B cell (primary cell): ENCODE data around the gene MAP3K20. TPM values are rescaled to one million over a fixed set of nuclear protein-coding genes. Genes with fewer than 3 reads are reported as not detected.

ENCODE experiments used
- ATAC-seq: fragments of 200-7000 bp; cut with Tn5 transposase; one replicate; pipeline ENCODE4 v1.10.0; 2021; ENCODE audit warnings: low read depth, mild to moderate bottlenecking, moderate number of reproducible peaks, moderate library complexity
- CTCF ChIA-PET: fragments of 350-600 bp; sonication (Branson Sonifier 250); formaldehyde crosslinking; loops from one replicate; lab custom pipeline; 2021; ENCODE audit warnings: antibody characterized with exemption, inconsistent platforms; lab: Charles Lee
- POLR2A ChIA-PET: fragments of 350-600 bp; sonication (Branson Sonifier 250); formaldehyde crosslinking; loops from one replicate; lab custom pipeline; 2021; ENCODE audit warnings: antibody characterized with exemption; lab: Charles Lee
- DNase-seq: peaks from one replicate; pipeline ENCODE4 v3.0.0; 2013
- H2AFZ ChIP-seq: 2 replicates; pipeline ENCODE4 v1.6.1; 2012; ENCODE audit warnings: mild to moderate bottlenecking, low read depth, low read length; ENCODE audit not compliant: insufficient read depth, poor library complexity, severe bottlenecking
- H3K27ac ChIP-seq, 2 donors: 1 replicate in 1 of 2; 2 replicates in 1 of 2; pipeline ENCODE4 v1.5.1; 2012 to 2013; ENCODE audit warnings: low read length in 2 of 2, mild to moderate bottlenecking in 2 of 2, moderate library complexity in 1 of 2
- H3K27me3 ChIP-seq, 4 experiments: fragments of 200-600 bp in 1 of 4; sonication (generic) in 1 of 4; replicated peaks in 1 of 4; 1 replicate in 2 of 4; 2 replicates in 2 of 4; pipeline versions ENCODE4 v1.6.1 to v1.7.0; 2013 to 2016; ENCODE audit warnings: low read length in 3 of 4, mild to moderate bottlenecking in 2 of 4, mixed read lengths in 1 of 4, moderate library complexity in 1 of 4; ENCODE audit not compliant: insufficient read depth in 4 of 4, control insufficient read depth in 3 of 4; ENCODE audit errors: control extremely low read depth in 1 of 4
- H3K36me3 ChIP-seq, 2 experiments: replicated peaks in 1 of 2; 1 replicate in 1 of 2; 2 replicates in 1 of 2; pipeline versions ENCODE4 v1.6.1 to v1.7.1; 2013; ENCODE audit warnings: low read length in 1 of 2; ENCODE audit not compliant: insufficient read depth in 2 of 2, control insufficient read depth in 1 of 2; ENCODE audit errors: control extremely low read depth in 1 of 2, extremely low read depth in 1 of 2
- H3K4me1 ChIP-seq, 2 donors: fragments of 200-600 bp in 1 of 2; sonication (generic) in 1 of 2; 1 replicate in 1 of 2; 2 replicates in 1 of 2; pipeline versions ENCODE4 v1.5.1 to v1.6.1; 2013 to 2017; ENCODE audit warnings: low read length in 2 of 2; ENCODE audit not compliant: control insufficient read depth in 2 of 2, insufficient read depth in 2 of 2
- H3K4me2 ChIP-seq: replicated peaks from 2 replicates; pipeline ENCODE3; 2012; ENCODE audit warnings: mild to moderate bottlenecking, low read depth, low read length; ENCODE audit not compliant: poor library complexity, severe bottlenecking
- H3K4me3 ChIP-seq, 5 experiments: fragments of 200-600 bp in 1 of 5; sonication (generic) in 1 of 5; 1 replicate in 3 of 5; 2 replicates in 2 of 5; pipeline versions ENCODE4 v1.5.1 to v1.7.0; 2011 to 2016; ENCODE audit warnings: low read length in 4 of 5, mild to moderate bottlenecking in 4 of 5, low read depth in 2 of 5, control low read depth in 1 of 5, moderate library complexity in 1 of 5; ENCODE audit not compliant: insufficient read depth in 1 of 5; ENCODE audit errors: control extremely low read depth in 1 of 5, extremely low read depth in 1 of 5
- H3K79me2 ChIP-seq: fragments of 200-600 bp; sonication (generic); one replicate; pipeline ENCODE4 v1.6.0; 2016; ENCODE audit warnings: low read length; ENCODE audit not compliant: control insufficient read depth, insufficient read depth
- H3K9ac ChIP-seq: fragments of 200-600 bp; sonication (generic); 2 replicates; pipeline ENCODE4 v1.6.1; 2017; ENCODE audit warnings: mild to moderate bottlenecking, low read length, moderate library complexity
- H3K9me3 ChIP-seq, 3 donors: one replicate each; pipeline versions ENCODE4 v1.6.1 to v1.7.1; 2013; ENCODE audit warnings: low read length in 2 of 3; ENCODE audit not compliant: control insufficient read depth in 2 of 3, insufficient read depth in 1 of 3; ENCODE audit errors: control extremely low read depth in 1 of 3
- H4K20me1 ChIP-seq: 2 replicates; pipeline ENCODE4 v1.6.0; 2012; ENCODE audit warnings: mild to moderate bottlenecking, low read length; ENCODE audit not compliant: insufficient read depth, control insufficient read depth, poor library complexity, severe bottlenecking
- H3K27ac Mint-ChIP-seq: one replicate; pipeline ENCODE4 v1.8.0; 2021; ENCODE audit warnings: mixed read lengths
- H3K27me3 Mint-ChIP-seq: one replicate; pipeline ENCODE4 v1.8.0; 2021; ENCODE audit warnings: mixed read lengths
- H3K4me1 Mint-ChIP-seq: one replicate; pipeline ENCODE4 v1.8.0; 2021; ENCODE audit warnings: mixed read lengths
- H3K4me3 Mint-ChIP-seq: one replicate; pipeline ENCODE4 v1.8.0; 2021; ENCODE audit warnings: mixed read lengths
- H3K9me3 Mint-ChIP-seq: one replicate; pipeline ENCODE4 v1.8.0; 2022; ENCODE audit warnings: mixed read lengths; ENCODE audit not compliant: insufficient read depth
- CTCF ChIP-seq: fragments of 200-600 bp; IDR thresholded peaks from one replicate; pipeline ENCODE4 v1.8.0; 2022; ENCODE audit warnings: antibody characterized with exemption, mild to moderate bottlenecking
- EZH2 ChIP-seq: IDR thresholded peaks from 2 replicates; pipeline ENCODE4 v1.6.1; 2012; ENCODE audit warnings: borderline replicate concordance, low read depth, mild to moderate bottlenecking, moderate library complexity, low read length; ENCODE audit not compliant: insufficient read depth, poor library complexity, severe bottlenecking
- WGBS: methylation state at CpG from one replicate; pipeline ENCODE4 v1.1.5; 2013; ENCODE audit warnings: missing lambda C conversion rate; ENCODE audit not compliant: insufficient coverage; 5-methylcytosine and 5-hydroxymethylcytosine counted together
- intact Hi-C: fragments of 100-400 bp; cut with micrococcal nuclease; formaldehyde crosslinking; loops from one replicate; pipeline ENCODE4 v1.10.0; 2022
- polyA plus RNA-seq: library from polyadenylated mRNA; depleted of rRNA; stranded (reverse); fragments of >200 nt; gene quantifications from 2 replicates; pipeline ENCODE4 v1.2.3, GENCODE V29; 2012
- total RNA-seq, 2 donors: library from RNA; stranded (reverse); fragments of 120-200 nt in 1 of 2; gene quantifications; 1 replicate in 1 of 2; 2 replicates in 1 of 2; pipeline versions ENCODE4 v1.2.3 to v1.2.4, GENCODE V29; 2013 to 2022

Gene MAP3K20
- total and polyA plus RNA-seq, 2 donors (not counting 1 experiment from before 2014, with no cell fraction given), result 2.2 to 9.1 TPM

DNA sequence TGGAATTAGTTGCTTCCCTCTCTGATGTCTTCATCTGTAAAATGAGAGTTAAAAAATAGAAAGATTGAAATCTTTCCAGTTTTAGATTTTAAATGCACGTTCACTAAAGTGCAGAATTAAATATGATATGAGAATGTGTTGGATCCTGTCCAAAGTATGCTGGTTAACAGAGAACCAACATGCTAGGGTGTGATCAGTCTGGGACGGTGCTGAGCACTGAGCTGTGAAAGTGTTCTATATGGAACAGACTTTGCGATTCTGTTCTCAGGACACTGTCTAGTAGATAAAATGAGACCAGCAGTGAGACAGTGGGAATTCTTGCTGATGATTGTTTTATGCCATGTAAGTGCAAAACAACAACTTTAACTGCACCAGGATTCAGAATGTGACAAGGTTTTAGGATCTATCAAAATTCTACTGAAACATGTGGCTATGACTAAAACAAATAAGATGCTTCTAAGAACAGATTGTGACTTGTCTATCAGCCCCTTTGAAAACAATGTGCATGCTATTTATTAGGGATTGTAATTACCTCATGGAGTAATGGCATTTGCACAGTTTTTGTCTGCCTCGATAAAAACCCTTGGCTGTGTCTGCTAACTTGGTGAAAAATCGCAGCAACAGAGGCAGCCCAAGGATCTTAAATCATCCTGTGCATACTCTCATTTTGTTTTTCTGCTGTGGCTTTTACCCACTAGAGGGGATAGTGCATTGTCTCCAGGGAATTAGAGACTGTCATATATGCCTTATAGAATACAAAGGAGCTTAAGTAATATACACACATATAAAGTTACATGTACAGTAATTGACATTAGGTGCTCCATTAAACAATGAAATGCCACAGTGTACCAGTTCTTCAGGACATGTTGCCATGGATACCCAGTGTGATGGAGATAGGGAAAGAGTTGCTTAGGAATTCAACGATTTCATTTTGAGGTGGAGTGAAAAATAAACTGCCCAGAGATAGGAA is 55.1 kb downstream of the MAP3K20 start:
- Mint-ChIP-seq H3K27me3 (no peaks in the 10 kb centered on the region), H3K27ac (no peak overlapping the region), H3K9me3 (no peaks in the 10 kb centered on the region), H3K4me3 (no peak overlapping the region), H3K4me1 (no peaks in the 10 kb centered on the region)
- Histone ChIP-seq H4K20me1 (no peaks in the 10 kb centered on the region), H3K27me3 (no peaks in the 10 kb centered on the region), H3K4me2 (no peak overlapping the region), H2AFZ (no peak overlapping the region), H3K9me3 (no peaks in the 10 kb centered on the region), H3K4me1 (no peaks in the 10 kb centered on the region), H3K4me3 (no peak overlapping the region), H3K36me3 (no peaks in the 10 kb centered on the region), H3K27ac (no peak overlapping the region), H3K79me2 (no peaks in the 10 kb centered on the region), H3K9ac (no peak overlapping the region)
- TF ChIP-seq EZH2, result no peak
- TF ChIP-seq CTCF, result no peak
- DNase-seq (no peak), ATAC-seq (no peak)
- POLR2A ChIA-PET, result no interaction called here
- CTCF ChIA-PET, result no interaction called here
- WGBS, result 72% methylated on average over 3 of the region's 6 CpGs
- intact Hi-C loops, result no loop called here

GRCh38 chr2:173132531-173132930 is 56.9 kb downstream of the MAP3K20 start:
- Mint-ChIP-seq H3K27ac (no peak overlapping the region), H3K4me1 (no peaks in the 10 kb centered on the region), H3K4me3 (no peak overlapping the region), H3K27me3 (no peaks in the 10 kb centered on the region), H3K9me3 (no peaks in the 10 kb centered on the region)
- Histone ChIP-seq H3K4me2 (no peak overlapping the region), H4K20me1 (no peaks in the 10 kb centered on the region), H3K4me1 (no peaks in the 10 kb centered on the region), H3K36me3 (no peaks in the 10 kb centered on the region), H3K27me3 (no peaks in the 10 kb centered on the region), H3K27ac (no peak overlapping the region), H2AFZ (no peak overlapping the region), H3K79me2 (no peaks in the 10 kb centered on the region), H3K9ac (no peak overlapping the region), H3K4me3 (no peak overlapping the region), H3K9me3 (no peaks in the 10 kb centered on the region)
- ChIA-PET POLR2A (no interaction called here), CTCF (no interaction called here)
- DNase-seq (no peak), ATAC-seq (no peak)
- intact Hi-C loops, result no loop called here
- TF ChIP-seq EZH2 (no peak), CTCF (no peak)
- WGBS, result no CpG with 5 or more reads among the region's 1 CpG
